Duodenal mucosa (tissue), 2 donors: ENCODE data around the gene RNF150.

ENCODE experiments used
- H3K27ac ChIP-seq: one replicate; pipeline ENCODE4 v1.7.0; 2013; ENCODE audit warnings: low read depth, low read length
- H3K27me3 ChIP-seq, 2 donors: one replicate each; pipeline ENCODE4 v1.7.0; 2013; ENCODE audit warnings: low read length in 2 of 2, control low read depth in 1 of 2; ENCODE audit not compliant: insufficient read depth in 2 of 2, control insufficient read depth in 1 of 2
- H3K36me3 ChIP-seq, 2 donors: one replicate each; pipeline ENCODE4 v1.7.0; 2013; ENCODE audit warnings: low read length in 2 of 2, control low read depth in 1 of 2; ENCODE audit not compliant: insufficient read depth in 2 of 2, control insufficient read depth in 1 of 2
- H3K4me1 ChIP-seq, 2 donors: one replicate each; pipeline ENCODE4 v1.7.0; 2013; ENCODE audit warnings: low read length in 2 of 2, control low read depth in 1 of 2; ENCODE audit not compliant: insufficient read depth in 2 of 2, control insufficient read depth in 1 of 2
- H3K4me3 ChIP-seq, 2 donors: one replicate each; pipeline ENCODE4 v1.7.0; 2013; ENCODE audit warnings: low read length in 2 of 2, low read depth in 1 of 2
- H3K9ac ChIP-seq, 2 donors: one replicate each; pipeline ENCODE4 v1.7.0; 2013; ENCODE audit warnings: low read length in 2 of 2, low read depth in 1 of 2
- H3K9me3 ChIP-seq, 2 donors: one replicate each; pipeline ENCODE4 v1.7.0; 2013; ENCODE audit warnings: low read length in 2 of 2, control low read depth in 1 of 2; ENCODE audit not compliant: control insufficient read depth in 1 of 2

Gene RNF150

DNA sequence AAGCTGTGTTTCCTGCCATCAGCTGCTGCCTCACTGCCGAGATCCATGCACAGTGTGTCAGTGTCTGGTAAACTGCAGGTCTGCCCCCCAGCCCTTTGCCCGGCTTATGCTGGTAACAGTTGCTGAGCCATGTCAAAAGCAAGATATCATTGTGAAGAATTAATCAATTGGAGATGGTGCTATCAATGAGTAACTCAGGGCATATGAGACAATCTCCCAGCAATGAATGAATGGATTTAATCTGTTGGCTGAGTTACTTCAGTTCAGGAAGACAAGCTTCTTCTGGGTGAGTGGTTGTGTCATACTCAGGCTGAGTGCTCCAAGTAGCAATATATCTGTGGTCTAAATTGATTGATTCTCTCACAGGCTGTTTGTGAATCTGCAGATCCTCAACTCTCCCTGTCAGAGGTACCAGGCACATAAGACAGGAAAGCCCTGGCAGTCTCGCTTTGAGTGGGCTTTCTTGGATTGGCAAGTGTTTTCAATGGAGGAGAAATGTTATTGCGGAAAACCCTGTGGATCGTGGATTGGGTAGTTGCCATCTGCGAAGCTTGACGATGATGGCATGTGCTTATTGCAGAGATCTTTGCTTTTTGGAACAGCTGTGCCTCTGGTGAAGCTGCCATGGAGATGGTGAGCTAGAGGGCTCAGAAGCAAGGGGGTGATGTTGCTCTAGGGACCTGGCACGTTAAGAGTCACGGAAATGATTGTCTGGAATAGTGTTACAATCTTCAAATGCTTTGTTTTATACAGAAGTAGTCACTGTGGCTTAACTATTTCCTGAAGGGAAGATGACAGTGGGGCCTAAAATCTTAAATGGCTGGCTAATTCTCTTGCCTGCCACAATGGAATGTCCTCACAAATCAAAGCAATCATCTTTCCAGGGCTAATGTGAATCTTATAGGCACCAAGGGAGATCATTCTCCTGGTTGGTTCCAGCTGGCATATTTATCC, 229.5 kb downstream of the RNF150 start:
- H3K4me1 ChIP-seq: no peaks in the 10 kb centered on the region
- no peak overlapping the region for H3K9ac ChIP-seq
- no peaks in the 10 kb centered on the region for H3K9me3 ChIP-seq
- H3K4me3 ChIP-seq: no peak overlapping the region
- H3K27ac ChIP-seq: no peak overlapping the region
- H3K27me3 ChIP-seq: no peaks in the 10 kb centered on the region
- no peaks in the 10 kb centered on the region for H3K36me3 ChIP-seq

DNA sequence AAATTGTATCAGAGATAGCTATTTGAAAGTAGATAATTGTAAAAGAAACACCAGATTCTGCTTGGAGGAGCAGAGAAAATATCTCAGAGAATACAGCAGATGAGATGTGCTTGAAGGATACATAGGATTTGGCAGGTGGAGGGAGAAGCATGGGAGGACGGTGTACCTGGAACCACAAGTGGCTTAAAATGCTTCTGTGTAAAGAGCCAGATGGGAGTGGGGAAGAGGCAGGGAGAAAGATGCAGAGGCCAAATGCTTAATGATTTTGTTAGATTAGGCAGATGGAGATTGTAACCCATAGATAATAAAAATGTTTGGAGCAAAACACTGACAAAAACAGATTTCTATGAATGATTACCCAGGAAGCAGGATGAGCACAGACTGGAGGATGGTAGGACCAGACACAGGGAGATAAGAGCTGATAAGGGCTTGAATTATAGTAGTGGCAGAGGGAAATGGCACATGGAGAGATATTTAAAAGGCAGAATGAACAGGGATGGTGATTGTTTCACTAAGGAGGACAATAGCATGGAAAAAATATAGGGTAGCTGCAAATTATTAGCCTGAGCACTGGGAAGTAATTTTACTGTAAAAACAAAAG, 231.4 kb downstream of the RNF150 start:
- H3K36me3 ChIP-seq: no peaks in the 10 kb centered on the region
- H3K4me1 ChIP-seq: no peaks in the 10 kb centered on the region
- no peaks in the 10 kb centered on the region for H3K27me3 ChIP-seq
- H3K9ac ChIP-seq: no peak overlapping the region
- H3K4me3 ChIP-seq: no peak overlapping the region
- no peaks in the 10 kb centered on the region for H3K9me3 ChIP-seq
- no peak overlapping the region for H3K27ac ChIP-seq

DNA sequence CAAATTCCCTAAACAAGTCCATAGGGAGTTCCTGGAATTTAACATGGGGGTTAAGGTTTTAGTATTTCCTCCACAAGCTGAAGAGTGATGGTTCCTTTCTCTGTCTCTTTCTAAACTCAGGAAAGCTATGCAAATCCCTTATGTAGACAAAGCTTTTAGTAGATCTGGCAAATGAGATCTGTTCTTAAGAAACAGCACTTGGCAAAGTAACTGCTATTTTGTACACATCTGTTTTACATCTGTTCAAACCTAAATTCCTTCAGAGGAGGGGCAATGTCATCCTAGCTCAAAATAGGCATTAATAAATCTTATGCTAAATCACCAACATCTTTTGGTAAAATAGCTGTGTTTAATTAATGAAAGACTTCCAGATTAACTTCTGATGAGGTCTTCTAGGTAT, 239.3 kb downstream of the RNF150 start:
- H3K9me3 ChIP-seq: no peaks in the 10 kb centered on the region
- no peaks in the 10 kb centered on the region for H3K36me3 ChIP-seq
- H3K4me1 ChIP-seq: no peaks in the 10 kb centered on the region
- H3K4me3 ChIP-seq: no peak overlapping the region
- no peak overlapping the region for H3K9ac ChIP-seq
- H3K27ac ChIP-seq: no peak overlapping the region
- peaks cover 0 to 4% of the 10 kb centered on the region in 2 donors for H3K27me3 ChIP-seq

DNA sequence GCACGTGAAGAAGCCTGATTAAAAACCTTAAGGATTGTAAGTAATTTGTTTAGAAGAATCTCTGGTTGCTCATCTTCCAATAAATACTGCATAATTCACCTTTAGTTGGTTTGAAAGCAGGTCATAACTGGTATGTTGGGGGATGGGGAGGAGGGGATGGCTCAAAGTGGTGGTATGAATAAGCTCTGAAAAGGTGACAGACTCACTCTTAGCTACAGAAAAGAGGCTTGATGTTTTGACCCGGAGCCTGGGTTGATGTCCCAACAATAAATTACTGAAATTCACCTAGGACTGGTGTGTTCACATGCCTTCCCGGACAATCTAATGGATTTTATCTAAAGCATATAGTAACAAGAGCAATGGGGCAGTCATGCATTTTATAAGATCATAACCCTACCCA, 245.2 kb downstream of the RNF150 start:
- Histone ChIP-seq H3K4me1 (no peaks in the 10 kb centered on the region), H3K36me3 (no peaks in the 10 kb centered on the region), H3K9ac (no peak overlapping the region), H3K4me3 (no peak overlapping the region), H3K27ac (no peak overlapping the region), H3K27me3 (no peaks in the 10 kb centered on the region), H3K9me3 (no peaks in the 10 kb centered on the region)

DNA sequence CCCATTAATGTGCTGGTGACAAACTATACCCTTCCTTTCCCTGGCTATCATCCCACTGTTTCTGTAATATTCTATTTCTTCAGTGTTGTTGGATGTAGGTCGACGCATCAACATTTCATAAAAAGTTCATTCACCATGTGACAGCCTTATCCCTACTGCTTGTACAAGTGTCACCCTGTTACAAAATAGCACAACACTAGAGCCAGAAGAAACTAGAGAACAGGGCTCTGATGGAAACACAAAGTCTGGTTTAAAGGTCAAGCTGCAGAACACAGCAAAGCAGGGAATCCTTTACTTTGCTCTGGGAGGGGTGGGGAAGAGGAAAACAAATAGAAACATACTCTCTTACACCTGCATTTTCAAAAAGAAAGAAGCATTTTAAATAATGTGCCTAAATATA, 245.8 kb downstream of the RNF150 start:
- H3K9me3 ChIP-seq: no peaks in the 10 kb centered on the region
- no peak overlapping the region for H3K9ac ChIP-seq
- H3K4me3 ChIP-seq: no peak overlapping the region
- no peaks in the 10 kb centered on the region for H3K4me1 ChIP-seq
- H3K36me3 ChIP-seq: no peaks in the 10 kb centered on the region
- H3K27me3 ChIP-seq: no peaks in the 10 kb centered on the region
- H3K27ac ChIP-seq: no peak overlapping the region

DNA sequence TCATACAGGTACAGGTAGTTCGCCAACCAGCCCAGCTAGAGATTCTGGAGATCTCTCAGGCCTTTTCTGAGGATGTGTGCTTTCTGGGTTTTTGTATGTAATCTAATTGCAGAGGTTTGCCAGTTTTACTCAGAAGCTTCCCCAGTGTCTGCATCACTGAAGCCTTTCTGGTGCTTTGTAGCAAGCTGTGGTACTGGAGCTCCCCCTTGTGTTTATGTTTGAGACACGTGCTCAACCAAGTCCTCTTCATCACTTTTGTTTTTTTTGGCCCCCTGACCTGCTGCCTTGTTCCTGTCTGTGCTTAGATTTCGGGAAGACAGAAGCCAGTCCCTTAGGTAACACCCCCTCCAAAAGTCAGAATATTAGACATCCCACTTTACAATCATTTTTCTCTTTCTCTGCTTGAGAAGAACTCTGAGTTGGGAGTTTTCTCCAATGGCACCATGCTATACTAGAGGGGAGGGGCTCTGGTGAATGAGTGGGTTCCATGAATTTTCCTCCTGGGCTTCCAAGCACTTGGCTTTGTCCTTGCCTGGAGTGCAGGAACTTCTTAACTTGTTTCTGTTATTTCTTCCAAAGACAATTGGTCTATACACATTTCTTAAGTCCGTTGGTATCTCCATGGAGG, 248.7 kb downstream of the RNF150 start:
- no peak overlapping the region for H3K27ac ChIP-seq
- H3K9me3 ChIP-seq: no peaks in the 10 kb centered on the region
- no peaks in the 10 kb centered on the region for H3K27me3 ChIP-seq
- no peaks in the 10 kb centered on the region for H3K4me1 ChIP-seq
- no peak overlapping the region for H3K4me3 ChIP-seq
- no peak overlapping the region for H3K9ac ChIP-seq
- no peaks in the 10 kb centered on the region for H3K36me3 ChIP-seq

DNA sequence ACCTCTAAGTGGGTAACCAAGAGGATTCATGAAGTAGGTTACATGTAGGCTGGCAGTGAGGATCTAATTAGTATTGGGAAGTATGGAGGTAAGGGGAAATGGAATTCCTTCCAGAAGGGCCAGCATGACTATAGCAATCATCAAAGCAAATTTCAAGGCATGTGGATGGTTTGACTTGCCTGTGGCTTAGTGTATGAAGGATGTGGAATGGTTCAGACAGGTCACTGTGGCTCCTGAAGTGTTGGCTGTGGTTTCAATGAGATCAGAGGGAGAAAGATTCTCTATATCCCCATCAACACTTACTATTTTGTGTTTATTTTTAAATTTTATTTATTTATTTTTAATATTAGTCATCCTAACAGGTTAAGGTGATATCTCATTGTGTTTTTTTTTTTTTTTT, 255.5 kb downstream of the RNF150 start:
- no peak overlapping the region for H3K27ac ChIP-seq
- H3K9ac ChIP-seq: no peak overlapping the region

DNA sequence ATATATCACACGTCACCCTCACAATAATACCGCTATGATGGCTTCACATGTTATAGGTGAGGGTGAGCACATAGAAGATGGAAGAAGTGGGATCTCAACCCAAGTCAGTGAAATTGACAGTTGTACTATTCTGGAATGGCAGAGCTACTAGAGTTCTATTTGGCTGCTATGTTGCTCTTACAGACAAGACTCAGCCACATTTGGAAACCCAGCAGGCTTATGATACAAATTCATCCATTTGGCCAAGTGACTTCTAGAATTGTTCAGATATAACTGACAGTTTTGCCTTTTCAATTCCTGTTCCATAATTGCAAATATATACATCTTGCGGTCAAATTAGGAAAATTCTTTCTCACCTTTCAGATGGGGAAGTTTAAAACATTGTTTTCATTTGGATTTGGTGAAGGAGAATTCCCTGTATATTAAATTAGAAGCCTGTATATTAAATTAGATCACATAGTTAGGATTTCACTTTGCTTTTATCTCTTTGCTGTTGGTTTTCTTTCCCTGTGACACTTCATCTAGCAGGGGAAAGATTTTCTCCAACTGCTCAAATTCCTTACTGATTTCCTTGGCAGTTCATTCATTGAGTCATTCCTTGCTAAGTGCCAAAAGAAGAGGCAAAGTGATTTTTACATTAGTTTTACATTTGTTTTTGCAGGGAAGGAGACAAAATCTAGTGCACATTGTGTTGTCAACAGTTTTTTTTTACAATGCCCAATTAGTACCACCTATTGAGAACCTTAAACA, 256.5 kb downstream of the RNF150 start:
- Histone ChIP-seq H3K4me1 (no peaks in the 10 kb centered on the region), H3K4me3 (no peak overlapping the region), H3K27me3 (no peaks in the 10 kb centered on the region), H3K9me3 (peaks cover 0 to 3% of the 10 kb centered on the region in 2 donors), H3K36me3 (no peaks in the 10 kb centered on the region), H3K9ac (no peak overlapping the region), H3K27ac (no peak overlapping the region)

More for the DNA sequence above, 255.5 kb downstream of the RNF150 start:
- no peaks in the 10 kb centered on the region for H3K27me3 ChIP-seq
- H3K36me3 ChIP-seq: no peaks in the 10 kb centered on the region
- no peaks in the 10 kb centered on the region for H3K4me1 ChIP-seq
- peaks cover 0 to 3% of the 10 kb centered on the region in 2 donors for H3K9me3 ChIP-seq
- H3K4me3 ChIP-seq: no peak overlapping the region

DNA sequence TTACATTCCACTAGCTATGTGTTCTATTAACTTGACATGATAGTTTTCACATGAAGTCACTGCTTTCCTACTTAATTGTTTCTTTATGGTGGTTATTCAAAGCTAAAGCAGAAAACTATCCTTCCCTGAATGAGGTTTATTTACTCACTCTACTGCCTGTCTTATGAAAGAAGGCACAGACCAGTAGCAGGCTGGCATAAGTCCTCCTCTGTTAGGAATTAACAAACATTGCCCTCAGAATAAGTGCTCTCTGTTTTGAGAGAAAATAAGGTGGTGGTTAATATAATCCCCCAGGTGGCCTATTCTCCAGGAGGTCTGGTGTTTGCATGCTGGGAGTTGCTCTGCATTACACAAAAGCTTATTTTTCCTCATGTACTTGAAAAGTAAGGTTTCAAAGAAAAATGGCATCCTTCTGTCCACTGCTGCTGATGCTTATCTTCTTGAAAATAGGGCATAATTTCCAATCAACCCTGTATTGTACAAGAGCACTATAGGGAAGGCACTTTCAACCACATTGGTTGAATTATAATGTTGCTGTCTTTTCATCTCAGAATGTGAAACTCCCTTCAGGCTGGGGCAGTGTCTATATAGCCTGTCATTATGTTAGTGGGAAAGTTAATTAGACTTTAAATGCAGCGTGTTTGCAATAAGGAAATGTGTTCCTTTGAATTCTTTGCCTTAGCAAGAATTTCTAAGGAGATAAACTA, 257.4 kb downstream of the RNF150 start:
- H3K9me3 ChIP-seq: peaks cover 0 to 3% of the 10 kb centered on the region in 2 donors
- H3K27ac ChIP-seq: no peak overlapping the region
- no peaks in the 10 kb centered on the region for H3K27me3 ChIP-seq

More for the DNA sequence above, 257.4 kb downstream of the RNF150 start:
- Histone ChIP-seq H3K9ac (no peak overlapping the region), H3K36me3 (no peaks in the 10 kb centered on the region), H3K4me3 (no peak overlapping the region), H3K4me1 (no peaks in the 10 kb centered on the region)
